ENCODE data around the gene PWWP2B.

PWWP2B gene

GRCh38 chr10:132418527-132419416 lies 21.8 kb downstream of the PWWP2B start:
- DNase-seq (ENCODE audit: low read depth, low spot score), result no peak

DNA sequence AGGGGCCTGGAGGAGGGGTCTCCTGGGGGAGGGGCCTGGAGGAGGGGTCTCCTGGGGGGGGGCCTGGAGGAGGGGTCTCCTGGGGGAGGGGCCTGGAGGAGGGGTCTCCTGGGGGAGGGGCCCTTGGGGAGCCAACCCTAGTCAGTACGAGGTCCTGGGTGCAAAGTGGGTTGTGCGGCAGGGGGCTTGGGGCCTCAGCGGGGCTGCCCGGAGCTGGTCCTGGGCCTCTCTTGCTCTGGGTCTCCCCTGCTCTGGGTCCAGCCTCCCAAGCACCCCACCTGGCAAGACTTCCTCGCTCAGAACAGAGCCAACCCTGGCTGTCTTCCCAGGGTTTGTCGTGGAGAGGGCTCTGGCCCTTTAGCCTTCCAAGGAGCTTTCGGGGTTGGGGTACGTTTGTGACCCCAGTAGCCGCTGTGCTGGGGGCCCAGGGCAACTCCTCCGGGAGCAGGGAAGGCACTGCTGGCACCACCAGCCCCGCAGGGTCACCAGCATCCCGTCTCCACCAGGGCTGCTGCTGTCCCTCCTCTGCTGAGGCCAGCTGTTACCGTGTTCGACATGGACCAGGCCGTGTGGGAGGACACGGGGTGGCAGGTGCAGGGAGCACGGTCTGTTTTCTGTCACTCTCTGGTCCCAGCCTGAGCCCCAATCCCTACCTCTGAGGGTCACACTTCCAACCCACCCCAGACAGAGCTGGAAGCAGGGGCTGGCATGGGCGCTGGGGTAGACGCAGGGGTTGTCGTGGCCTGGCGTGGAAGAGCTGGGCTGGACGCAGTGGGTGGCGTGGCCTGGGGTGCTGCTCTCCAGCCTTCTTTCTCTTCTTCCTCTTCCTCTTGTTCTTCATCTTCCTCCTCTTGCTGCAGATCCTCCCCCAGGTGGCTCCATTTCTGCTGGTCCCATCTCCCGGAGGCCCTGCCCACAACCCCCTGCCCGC lies 22.8 kb downstream of the PWWP2B start:
- DNase-seq (ENCODE audit: low read depth, low spot score), result no peak

DNA sequence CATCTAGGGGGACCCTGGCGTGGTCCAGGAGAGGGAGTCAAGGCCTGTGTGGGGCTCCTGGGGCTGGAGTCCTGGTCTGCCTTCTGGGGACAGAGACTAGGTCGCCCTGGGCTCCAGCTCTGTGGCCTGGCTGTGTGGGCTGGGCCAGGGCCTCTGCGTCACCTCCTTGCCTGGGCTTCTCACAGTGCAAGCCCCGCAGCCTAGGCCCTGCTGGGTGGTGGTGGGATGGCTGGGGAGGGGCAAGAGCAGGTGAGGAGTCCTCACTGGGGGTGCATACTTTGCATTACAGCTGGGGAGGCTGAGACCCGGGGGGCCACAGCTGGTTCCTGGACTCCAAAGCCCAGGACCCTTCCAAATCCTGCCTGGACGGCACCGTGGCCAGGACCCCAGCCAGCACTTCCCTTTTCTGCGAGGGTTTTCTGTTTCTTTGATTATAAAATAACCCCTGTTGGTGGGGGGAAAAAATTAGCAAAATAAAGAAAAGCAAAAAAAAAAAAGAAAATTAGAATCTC lies 23.5 kb downstream of the PWWP2B start:
- no peak for DNase-seq (ENCODE audit: low read depth, low spot score)

DNA sequence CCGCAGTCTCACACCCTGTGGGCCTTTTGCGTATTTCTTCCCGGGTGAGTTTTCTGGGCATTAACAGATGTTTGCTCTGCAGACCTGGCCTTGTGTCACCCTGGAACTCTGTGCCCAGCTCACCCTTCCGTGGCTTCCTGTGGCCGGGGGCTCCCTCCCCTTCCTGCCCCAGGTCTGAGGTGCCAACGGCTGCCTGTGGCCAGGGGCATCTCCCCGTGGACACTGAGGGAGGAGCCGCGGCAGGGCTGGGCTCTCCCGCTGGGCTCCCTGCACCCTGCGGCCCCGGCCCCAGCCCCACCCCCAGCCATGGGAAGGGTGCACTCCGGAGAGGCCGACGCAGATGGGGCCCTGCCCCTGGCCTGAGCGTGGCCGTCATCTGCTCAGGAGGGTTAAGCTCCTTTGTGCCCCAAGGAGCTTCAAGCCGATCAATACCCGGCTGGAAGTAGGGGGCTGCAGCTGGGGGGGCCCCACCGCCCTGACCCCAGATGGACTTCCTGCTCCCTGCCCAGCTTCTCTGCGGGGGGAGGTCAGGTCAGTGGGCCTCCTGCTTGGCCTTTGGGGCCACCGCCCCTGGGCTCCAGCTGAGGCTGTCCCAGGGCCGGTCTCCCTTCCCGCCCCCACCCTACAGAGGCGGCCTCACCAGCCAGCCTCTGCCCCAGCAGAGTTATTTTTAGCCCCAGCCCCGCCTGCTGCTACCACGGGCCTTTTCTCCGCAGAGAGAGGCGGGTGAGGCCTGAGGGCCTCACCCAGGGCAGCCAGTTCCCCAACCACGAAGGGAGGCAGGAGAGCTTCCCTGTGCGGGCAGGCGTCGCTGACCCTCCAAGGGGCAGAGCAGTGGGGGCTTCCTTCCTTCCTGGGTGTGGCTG lies 24.2 kb downstream of the PWWP2B start:
- no peak for DNase-seq (ENCODE audit: low read depth, low spot score)

- DNase-seq (ENCODE audit: low read depth, low spot score), result no peak
These were observed 25.1 kb downstream of the PWWP2B start for GRCh38 chr10:132421847-132422751.

- DNase-seq (ENCODE audit: low read depth, low spot score), result no peak
These were observed 26.2 kb downstream of the PWWP2B start for GRCh38 chr10:132422903-132423825.

DNA sequence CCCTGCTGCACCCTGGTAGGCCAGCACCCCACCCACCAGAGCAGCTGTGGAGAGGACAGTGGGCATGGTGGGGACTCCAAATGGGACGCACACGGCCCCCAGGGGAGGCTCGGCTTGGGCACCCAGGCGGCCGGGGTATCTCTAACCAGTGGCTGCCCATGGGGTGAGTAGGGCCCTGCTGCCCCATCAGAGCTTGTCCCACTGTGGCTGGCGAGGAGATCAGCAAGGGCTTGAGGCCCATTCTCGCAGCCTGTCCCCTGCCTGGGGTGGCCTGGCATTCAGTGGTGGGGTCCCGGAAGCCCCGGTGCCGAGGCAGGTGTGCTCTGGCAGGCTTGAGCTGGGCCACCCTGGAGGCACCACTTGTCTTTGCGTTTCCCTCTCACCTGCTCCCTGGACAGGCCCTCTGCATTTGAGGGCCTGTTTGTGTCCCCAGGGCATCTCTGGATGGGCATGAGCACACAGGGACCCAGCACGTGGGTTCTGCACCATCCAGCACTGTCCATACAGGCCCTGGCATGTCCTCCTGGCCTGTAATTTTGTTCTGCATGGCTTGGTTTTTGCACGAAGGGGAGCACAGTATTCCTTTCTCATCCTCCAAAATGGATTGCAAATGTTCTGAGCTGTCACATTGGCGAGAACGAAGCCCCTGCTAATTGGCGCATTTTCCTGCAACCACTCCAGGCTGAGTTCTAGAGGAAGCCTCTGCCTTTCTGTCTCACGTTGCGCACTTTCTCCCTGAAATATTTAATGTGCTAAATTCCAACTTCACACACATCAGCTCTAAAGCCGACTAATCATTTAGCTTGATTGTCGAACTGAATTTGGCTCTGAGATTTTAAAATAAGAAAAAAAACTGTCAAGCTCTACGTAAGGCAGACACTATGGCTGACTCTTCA lies 27.2 kb downstream of the PWWP2B start:
- no peak for DNase-seq (ENCODE audit: low read depth, low spot score)

- DNase-seq (ENCODE audit: low read depth, low spot score), result no peak
These were observed 28.2 kb downstream of the PWWP2B start for GRCh38 chr10:132425029-132425756.

GRCh38 chr10:132425757-132426155 lies 28.8 kb downstream of the PWWP2B start:
- no peak for DNase-seq (ENCODE audit: low read depth, low spot score)

DNA sequence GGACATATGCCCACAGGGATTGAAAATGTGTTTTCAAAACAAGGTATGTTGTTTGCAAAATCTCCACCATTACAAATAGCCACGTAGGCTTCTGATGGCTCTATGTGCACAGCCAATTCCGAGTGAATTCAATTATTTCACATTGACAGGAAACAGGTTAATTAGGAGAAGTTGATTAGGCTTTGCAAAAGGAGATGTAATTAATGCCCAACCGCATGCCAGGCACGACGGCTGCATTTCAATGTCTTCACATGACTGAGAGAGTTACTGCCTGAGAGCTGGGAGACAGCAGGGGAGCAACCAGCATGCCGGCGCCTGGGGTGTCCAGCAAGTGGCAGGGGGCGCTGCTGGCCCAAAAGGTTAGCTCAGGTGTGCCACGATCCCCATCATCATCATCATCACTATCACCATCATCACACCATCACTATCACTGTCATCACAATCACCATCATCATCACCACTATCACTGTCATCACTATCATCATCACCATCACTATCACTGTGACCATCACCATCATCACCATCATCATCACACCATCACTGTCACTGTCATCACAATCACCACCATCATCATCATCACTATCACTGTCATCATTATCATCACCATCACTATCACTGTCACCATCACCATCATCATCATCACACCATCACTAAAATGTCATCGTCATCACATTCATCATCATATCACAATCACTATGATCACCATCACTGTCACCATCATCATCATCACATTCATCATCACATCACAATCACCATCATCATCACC lies 30.2 kb downstream of the PWWP2B start:
- DNase-seq (ENCODE audit: low read depth, low spot score), result no peak

GRCh38 chr10:132427939-132428367 lies 31.0 kb downstream of the PWWP2B start:
- DNase-seq (ENCODE audit: low read depth, low spot score), result no peak

DNA sequence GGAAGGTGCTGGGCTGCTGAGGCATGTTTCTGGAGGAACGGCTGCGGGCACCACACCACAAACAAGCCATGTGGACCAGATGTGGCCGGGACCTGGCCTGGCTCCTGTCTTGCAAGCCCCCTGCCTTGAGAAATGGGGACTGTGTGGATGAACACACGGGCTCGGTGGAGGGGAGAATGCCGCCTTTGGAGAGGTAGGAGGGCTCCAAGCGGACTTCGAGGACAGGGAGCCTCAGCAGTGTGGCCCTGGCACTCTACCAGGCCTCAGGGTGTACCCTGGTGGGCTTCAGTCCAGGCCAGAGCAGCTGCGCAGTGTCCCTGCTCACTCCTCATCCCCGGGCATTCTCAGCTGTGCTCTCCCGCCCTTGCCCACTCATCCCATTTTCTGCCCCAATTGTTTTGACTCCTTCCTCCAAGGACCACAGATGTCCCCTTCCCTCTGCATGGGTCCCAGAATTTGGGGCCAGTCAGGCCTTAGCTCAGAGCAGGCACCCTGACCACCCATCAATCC lies 31.5 kb downstream of the PWWP2B start:
- no peak for DNase-seq (ENCODE audit: low read depth, low spot score)

GRCh38 chr10:132429281-132430230 lies 32.6 kb downstream of the PWWP2B start:
- DNase-seq (ENCODE audit: low read depth, low spot score), result no peak

DNA sequence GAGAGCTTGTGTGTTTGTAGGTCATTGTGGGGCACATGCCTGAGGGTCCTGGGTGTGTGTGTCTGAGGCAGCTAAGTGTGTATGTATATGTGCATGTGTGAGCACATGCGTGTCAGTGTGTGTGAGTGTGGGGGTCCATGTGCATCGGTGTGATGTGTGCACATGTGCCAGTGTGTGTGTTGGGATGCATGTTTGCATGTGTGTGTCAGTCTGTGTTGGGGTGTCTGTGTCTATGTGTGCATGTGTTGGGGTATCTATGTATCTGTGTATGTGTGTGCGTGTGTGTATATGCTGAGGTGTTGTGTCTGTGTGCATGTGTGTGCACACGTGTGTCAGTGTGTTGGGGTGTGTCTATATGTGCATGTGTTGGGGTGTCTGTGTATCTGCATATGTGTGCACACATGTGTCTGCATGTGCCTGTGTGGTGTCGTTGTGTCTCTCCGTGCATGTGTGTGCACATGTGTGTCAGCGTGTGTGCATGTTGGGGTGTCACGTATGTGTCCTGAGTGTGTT lies 33.3 kb downstream of the PWWP2B start:
- DNase-seq (ENCODE audit: low read depth, low spot score), result no peak

- DNase-seq (ENCODE audit: low read depth, low spot score), result no peak
These were observed 33.9 kb downstream of the PWWP2B start for GRCh38 chr10:132430861-132431271.
